K562 (cell line): ENCODE data around the gene RAP1GAP2. TPM values are rescaled to one million over a fixed set of nuclear protein-coding genes. Genes with fewer than 3 reads are reported as not detected.

Experiments used
- BCOR ChIP-seq: fragments of 450-650 bp; IDR thresholded peaks from 2 replicates; pipeline ENCODE4 v1.6.1; 2016
- CREM ChIP-seq: IDR thresholded peaks from 2 replicates; pipeline ENCODE4 v1.6.1; 2014; ENCODE audit warnings: antibody characterized with exemption, low read depth
- CTBP1 ChIP-seq: fragments of 450-650 bp; IDR thresholded peaks from 2 replicates; pipeline ENCODE4 v1.6.1; 2016; ENCODE audit warnings: borderline replicate concordance
- CUX1 ChIP-seq: fragments of 200-800 bp; sonication (Bioruptor generic); IDR thresholded peaks from 2 replicates; pipeline ENCODE4 v1.6.1; 2016; ENCODE audit warnings: missing genetic modification characterization, missing compliant biosample characterization
- ESRRA ChIP-seq: fragments of 450-650 bp; IDR thresholded peaks from 2 replicates; pipeline ENCODE4 v1.6.1; 2014; ENCODE audit warnings: low read depth, mild to moderate bottlenecking, moderate library complexity, borderline replicate concordance
- KAT2B ChIP-seq: IDR thresholded peaks from one replicate; pipeline ENCODE4 v1.6.1; 2012; ENCODE audit warnings: low read depth, mild to moderate bottlenecking, control low read depth, inconsistent platforms, low read length, moderate library complexity
- MCM2 ChIP-seq: fragments of 450-650 bp; IDR thresholded peaks from 2 replicates; pipeline ENCODE4 v1.6.1; 2017; ENCODE audit warnings: low read depth, mild to moderate bottlenecking
- PHF21A ChIP-seq: fragments of 450-650 bp; IDR thresholded peaks from 2 replicates; pipeline ENCODE4 v1.6.1; 2017; ENCODE audit warnings: low read depth, borderline replicate concordance
- RB1 ChIP-seq: fragments of 450-650 bp; IDR thresholded peaks from 2 replicates; pipeline ENCODE4 v1.6.1; 2017; ENCODE audit warnings: low read depth, mild to moderate bottlenecking
- SAP30 ChIP-seq: fragments of 200-600 bp; sonication (generic); IDR thresholded peaks from 2 replicates; pipeline ENCODE4 v1.6.1; 2012; ENCODE audit warnings: borderline replicate concordance, low read depth, mild to moderate bottlenecking, moderate library complexity, low read length, control low read depth, inconsistent platforms; ENCODE audit not compliant: insufficient read depth, poor library complexity, severe bottlenecking
- ZBTB40 ChIP-seq, 2 experiments: fragments of 450-650 bp in 1 of 2; sonication (generic) in 1 of 2; formaldehyde crosslinking in 1 of 2; IDR thresholded peaks; 2 replicates each; pipeline versions ENCODE4 v1.7.1 to v1.9.0; 2016 to 2022; ENCODE audit warnings: inconsistent platforms in 1 of 2, mild to moderate bottlenecking in 1 of 2, missing genetic modification reagents in 1 of 2
- ZNF316 ChIP-seq: fragments of 450-650 bp; IDR thresholded peaks from 2 replicates; pipeline ENCODE4 v1.6.1; 2016
- ZNF76 ChIP-seq: fragments of 250-450 bp; sonication (Bioruptor Pico); IDR thresholded peaks from 2 replicates; pipeline ENCODE4 v1.4.0; 2020; ENCODE audit warnings: mild to moderate bottlenecking, moderate library complexity, borderline replicate concordance
- polyA plus RNA-seq, 8 experiments: library from polyadenylated mRNA; depleted of rRNA in 4 of 8; stranded (reverse) in 5 of 8; unstranded in 3 of 8; fragments of >200 nt; fragmentation: Nextera tagmentation in 2 of 8; fragmentation: Illumina TruSeq in 1 of 8; extraction: Ambion mirVana in 2 of 8; extraction: Trizol in 1 of 8; gene quantifications; 2 replicates each; pipeline versions ENCODE4 v1.2.1 to v1.2.3, GENCODE V29; 2011 to 2014; ENCODE audit warnings: inconsistent platforms in 1 of 8, missing spikeins in 1 of 8
- total RNA-seq, 7 experiments: library from RNA; depleted of rRNA in 6 of 7; stranded (reverse); fragments of >200 nt in 6 of 7; fragmentation: Illumina TruSeq in 2 of 7; extraction: Trizol in 2 of 7; gene quantifications; 2 replicates each; pipeline versions ENCODE4 v1.2.1 to v1.2.3, GENCODE V29; 2011 to 2021; ENCODE audit warnings: low replicate concordance in 1 of 7

Gene RAP1GAP2
- total and polyA plus RNA-seq, 9 of the 15 experiments (the other 6 are each of a cell fraction or from before 2014, with no cell fraction given) = 0.01 to 1.3 (median 0.42) TPM; not detected in 1

- TF ChIP-seq CUX1 (CRISPR knock-in tag) (no peak), MCM2 (no peak), KAT2B (no peak), PHF21A (no peak), ZBTB40 (IDR thresholded peaks at IDR 0.05) (no peak), ZBTB40 (CRISPR knock-in tag; IDR thresholded peaks at IDR 0.05) (no peak), SAP30 (no peak), RB1 (peak; percentile 76; the same call in 1 of the 2 replicates), BCOR (no peak), CREM (peak; percentile 34; the same call in 1 of the 2 replicates), ZNF76 (CRISPR knock-in tag) (no peak), ESRRA (peak; percentile 57; the same call in 1 of the 2 replicates), ZNF316 (no peak), CTBP1 (peak; percentile 71)
Measured at GRCh38 chr17:2786176-2786881, 9.9 kb upstream of the RAP1GAP2 start (continued).
